ENCODE results near the gene ZNF774.
"Not testable (repeated sequence)": the region's sequence is repeated elsewhere in the genome, so short reads cannot be mapped to it uniquely, and the experiment has no call there.

The ZNF774 gene

GRCh38 chr15:90407871-90408317 is 55.8 kb downstream of the ZNF774 start:
- no peak for TF ChIP-seq CTCF (IDR thresholded peaks at IDR 0.05; ENCODE audit: low read depth, low read length)
- DNase-seq (ENCODE audit: extremely low read depth, low read depth), result no peak

- DNase-seq (ENCODE audit: extremely low read depth, low read depth), result no peak
- TF ChIP-seq CTCF (IDR thresholded peaks at IDR 0.05; ENCODE audit: low read depth, low read length), result no peak
Observed at GRCh38 chr15:90408657-90409056, 56.6 kb downstream of the ZNF774 start.

- DNase-seq (ENCODE audit: extremely low read depth, low read depth), result not testable (repeated sequence)
Observed at GRCh38 chr15:90409587-90409986, 57.5 kb downstream of the ZNF774 start.

GRCh38 chr15:90410316-90410715 is 58.2 kb downstream of the ZNF774 start:
- not testable (repeated sequence) for DNase-seq (ENCODE audit: extremely low read depth, low read depth)

GRCh38 chr15:90411176-90411575 is 59.1 kb downstream of the ZNF774 start:
- no peak for TF ChIP-seq CTCF (IDR thresholded peaks at IDR 0.05; ENCODE audit: low read depth, low read length)
- no peak for DNase-seq (ENCODE audit: extremely low read depth, low read depth)
